ENCODE results near the gene NDST3.

DNA sequence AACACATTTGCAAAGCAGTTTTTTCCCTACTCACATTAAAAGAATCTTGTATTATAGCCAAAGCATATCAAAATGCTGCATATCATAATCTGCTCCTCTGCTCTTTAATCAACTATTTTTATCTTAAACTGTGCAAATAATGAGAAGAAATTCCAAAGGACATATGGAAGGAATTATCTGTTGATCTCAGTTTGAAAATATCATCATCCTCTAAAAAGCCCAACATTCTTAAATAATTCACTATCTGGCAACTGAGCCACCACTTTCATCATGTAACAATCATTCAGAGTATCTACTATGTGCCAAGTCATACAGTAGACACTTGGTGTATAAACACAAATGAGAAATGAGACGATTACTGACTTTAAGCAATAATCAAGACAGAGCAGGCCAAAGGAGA, 255.5 kb downstream of the NDST3 start:
- TF ChIP-seq, protein P1, sequence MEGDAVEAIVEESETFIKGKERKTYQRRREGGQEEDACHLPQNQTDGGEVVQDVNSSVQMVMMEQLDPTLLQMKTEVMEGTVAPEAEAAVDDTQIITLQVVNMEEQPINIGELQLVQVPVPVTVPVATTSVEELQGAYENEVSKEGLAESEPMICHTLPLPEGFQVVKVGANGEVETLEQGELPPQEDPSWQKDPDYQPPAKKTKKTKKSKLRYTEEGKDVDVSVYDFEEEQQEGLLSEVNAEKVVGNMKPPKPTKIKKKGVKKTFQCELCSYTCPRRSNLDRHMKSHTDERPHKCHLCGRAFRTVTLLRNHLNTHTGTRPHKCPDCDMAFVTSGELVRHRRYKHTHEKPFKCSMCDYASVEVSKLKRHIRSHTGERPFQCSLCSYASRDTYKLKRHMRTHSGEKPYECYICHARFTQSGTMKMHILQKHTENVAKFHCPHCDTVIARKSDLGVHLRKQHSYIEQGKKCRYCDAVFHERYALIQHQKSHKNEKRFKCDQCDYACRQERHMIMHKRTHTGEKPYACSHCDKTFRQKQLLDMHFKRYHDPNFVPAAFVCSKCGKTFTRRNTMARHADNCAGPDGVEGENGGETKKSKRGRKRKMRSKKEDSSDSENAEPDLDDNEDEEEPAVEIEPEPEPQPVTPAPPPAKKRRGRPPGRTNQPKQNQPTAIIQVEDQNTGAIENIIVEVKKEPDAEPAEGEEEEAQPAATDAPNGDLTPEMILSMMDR (IDR thresholded peaks at IDR 0.05) = no peak
- no peak for TF ChIP-seq POLR2A (IDR thresholded peaks at IDR 0.05)

Measured in adrenal gland (tissue), 5 donors.